NCI-H1105 (cell line): ENCODE results near the gene GNB2.
"Not testable (repeated sequence)": the region's sequence is repeated elsewhere in the genome, so short reads cannot be mapped to it uniquely, and the experiment has no call there.

Experiments used
- DNase-seq: peaks from one replicate; lab custom pipeline; 2025; lab: John Stamatoyannopoulos, UW

The GNB2 gene

GRCh38 chr7:100665168-100665726 lies 8.3 kb upstream of the GNB2 start:
- DNase-seq = no peak

GRCh38 chr7:100667331-100668068 lies 6.0 kb upstream of the GNB2 start:
- no peak for DNase-seq

GRCh38 chr7:100668069-100668449 lies 5.5 kb upstream of the GNB2 start:
- DNase-seq = no peak

- not testable (repeated sequence) for DNase-seq
Observed at GRCh38 chr7:100669106-100669505, 4.4 kb upstream of the GNB2 start.

- no peak for DNase-seq
Observed at GRCh38 chr7:100670074-100670473, 3.5 kb upstream of the GNB2 start.

DNA sequence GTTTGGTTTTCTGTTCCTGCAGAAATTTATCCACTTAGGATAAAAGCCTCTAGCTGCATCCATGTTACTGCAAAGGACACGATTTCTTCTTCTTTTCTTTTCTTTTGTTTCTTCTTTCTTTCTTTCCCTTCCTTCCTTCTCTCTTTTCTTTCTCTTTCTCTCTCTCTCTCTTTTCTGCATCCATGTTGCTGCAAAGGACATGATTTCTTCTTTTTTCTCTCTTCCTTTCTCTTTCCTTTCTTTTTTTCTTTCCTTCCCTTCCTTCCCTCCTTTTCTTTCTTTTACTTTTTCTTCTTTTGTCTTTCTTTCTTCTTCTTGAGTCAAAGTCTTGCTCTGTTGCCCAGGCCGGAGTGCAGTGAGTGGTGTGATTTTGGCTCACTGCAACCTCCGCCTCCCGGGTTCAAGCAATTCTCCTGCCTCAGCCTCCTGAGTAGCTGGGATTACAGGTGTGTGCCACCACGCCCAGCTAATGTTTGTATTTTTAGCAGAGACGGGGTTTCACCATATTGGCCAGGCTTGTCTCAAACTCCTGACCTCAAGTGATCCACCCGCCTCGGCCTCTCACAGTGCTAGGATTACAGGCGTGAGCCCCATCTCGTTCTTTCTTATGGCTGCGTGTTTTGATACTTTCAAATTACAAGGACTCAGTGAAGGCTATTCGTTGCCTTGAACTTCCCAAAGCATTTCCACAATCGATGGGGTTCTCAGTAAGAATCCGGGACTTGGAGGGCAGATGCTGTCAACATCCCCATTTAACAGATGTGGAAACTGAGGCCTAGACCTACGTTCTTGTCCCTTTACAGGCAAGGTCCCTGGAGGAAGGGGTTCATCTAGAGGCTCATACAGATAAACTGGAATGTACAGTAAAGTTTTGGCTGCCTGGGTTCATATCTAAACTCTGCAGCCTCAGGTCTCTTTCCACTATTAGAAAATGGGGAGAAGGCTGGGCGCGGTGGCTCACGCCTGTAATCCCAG lies 1.9 kb upstream of the GNB2 start:
- DNase-seq = no peak

- DNase-seq = no peak
Observed at GRCh38 chr7:100673942-100674410, 436 bp downstream of the GNB2 start.

DNA sequence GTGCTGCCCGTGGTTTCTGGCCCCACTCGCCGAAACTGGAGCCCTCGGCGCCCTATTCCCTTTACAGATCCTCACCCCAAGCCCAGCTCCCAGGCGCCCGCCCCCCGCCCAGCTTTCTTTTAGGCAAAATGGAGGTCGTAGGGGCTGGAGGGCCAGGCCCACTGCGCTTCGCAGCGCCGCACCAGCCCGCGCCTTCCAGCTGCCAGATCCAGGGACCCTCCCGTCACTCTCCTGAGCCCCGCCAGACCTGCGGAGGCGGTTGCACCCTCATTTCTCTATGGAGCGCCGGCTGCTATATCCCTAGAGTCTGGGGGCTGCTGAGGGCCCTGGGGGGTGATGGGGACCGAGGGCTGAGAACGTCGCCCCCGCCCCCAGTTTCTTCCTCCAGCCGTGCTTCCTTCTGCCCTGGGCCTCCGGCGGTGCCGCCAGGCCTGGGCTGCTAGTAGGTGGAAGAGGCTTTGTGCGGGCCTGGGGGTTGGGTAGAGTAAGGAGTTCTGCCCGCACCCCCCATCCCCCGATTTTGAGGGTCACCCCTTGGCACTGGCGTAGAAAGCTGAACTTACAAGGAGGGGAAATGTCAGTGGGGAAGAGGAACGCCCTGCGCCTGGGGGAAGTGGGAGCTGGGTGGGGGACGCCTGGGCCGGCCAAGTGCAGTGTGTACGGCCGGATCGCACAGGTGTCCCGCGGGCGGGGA lies 1.0 kb downstream of the GNB2 start:
- no peak for DNase-seq

- no peak for DNase-seq
Observed at GRCh38 chr7:100675105-100675451, 1.5 kb downstream of the GNB2 start.

- peak; percentile 79 for DNase-seq
Observed at GRCh38 chr7:100675581-100676350, 2.2 kb downstream of the GNB2 start.

DNA sequence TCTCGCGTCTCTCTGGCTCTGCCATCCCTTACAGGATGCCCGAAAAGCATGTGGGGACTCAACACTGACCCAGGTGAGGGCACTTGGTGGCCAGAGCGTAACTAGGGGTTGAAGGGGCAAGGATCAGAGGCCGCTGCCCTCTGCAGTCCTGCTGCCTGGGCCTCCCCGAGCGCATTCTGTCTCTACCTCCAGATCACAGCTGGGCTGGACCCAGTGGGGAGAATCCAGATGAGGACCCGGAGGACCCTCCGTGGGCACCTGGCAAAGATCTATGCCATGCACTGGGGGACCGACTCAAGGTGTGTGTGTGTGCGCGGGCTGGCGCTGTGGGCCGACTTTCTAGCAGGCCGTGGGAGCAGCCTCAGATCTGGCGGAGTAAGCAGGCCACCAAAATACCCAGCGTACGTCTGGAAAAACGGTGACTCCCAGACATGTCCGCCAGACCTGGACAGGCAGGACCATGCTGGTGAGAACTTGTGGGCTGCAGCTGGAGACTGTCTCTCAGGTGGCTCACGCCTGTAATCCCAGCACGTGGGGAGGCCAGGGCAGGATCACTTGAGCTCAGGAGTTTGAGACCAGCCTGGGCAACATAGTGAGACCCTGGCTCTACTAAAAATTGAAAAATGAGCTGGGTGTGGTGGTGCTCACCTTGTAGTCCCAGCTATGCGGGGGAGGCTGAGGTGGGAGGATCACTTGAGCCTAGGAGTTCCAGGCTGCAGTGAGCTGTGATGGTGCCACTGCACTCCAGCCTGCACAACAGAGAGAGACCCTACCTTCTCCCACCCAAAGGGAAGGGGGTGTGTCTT lies 3.2 kb downstream of the GNB2 start:
- DNase-seq = no peak

DNA sequence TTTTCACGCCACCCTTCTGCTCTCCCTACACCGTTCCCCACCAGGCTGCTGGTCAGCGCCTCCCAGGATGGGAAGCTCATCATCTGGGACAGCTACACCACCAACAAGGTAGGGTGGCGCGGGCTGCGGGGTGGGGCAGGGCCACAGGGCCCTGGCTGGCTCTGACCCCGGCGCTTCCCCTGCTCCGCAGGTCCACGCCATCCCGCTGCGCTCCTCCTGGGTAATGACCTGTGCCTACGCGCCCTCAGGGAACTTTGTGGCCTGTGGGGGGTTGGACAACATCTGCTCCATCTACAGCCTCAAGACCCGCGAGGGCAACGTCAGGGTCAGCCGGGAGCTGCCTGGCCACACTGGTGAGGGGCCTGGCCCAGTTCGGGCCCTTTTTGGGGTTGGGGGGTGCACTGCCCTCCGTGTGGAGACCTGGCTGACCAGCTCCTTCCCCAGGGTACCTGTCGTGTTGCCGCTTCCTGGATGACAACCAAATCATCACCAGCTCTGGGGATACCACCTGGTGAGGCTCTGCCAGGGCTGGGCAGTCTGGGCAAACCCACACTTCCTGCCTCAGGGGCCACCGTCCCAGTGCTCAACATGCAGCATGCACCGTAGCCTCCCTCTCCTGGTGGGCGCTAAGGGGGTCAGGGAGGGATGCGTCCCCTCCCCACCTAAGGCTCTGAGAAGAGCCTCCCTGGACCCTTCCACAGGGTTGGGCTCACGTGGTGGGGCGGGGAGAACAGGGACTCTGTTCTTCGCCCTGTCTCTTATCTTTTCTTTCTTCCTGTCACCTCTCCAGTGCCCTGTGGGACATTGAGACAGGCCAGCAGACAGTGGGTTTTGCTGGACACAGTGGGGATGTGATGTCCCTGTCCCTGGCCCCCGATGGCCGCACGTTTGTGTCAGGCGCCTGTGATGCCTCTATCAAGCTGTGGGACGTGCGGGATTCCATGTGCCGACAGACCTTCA lies 4.0 kb downstream of the GNB2 start:
- DNase-seq = no peak

- DNase-seq = no peak
Observed at GRCh38 chr7:100678291-100678984, 4.9 kb downstream of the GNB2 start.

- no peak for DNase-seq
Observed at GRCh38 chr7:100679129-100679926, 5.8 kb downstream of the GNB2 start.

GRCh38 chr7:100679927-100680575 lies 6.5 kb downstream of the GNB2 start:
- DNase-seq = no peak

- DNase-seq = no peak
Observed at GRCh38 chr7:100680576-100681271, 7.2 kb downstream of the GNB2 start.
